ENCODE results near the gene MAPKBP1.
"Not testable (repeated sequence)": the region's sequence is repeated elsewhere in the genome, so short reads cannot be mapped to it uniquely, and the experiment has no call there.

MAPKBP1 gene

DNA sequence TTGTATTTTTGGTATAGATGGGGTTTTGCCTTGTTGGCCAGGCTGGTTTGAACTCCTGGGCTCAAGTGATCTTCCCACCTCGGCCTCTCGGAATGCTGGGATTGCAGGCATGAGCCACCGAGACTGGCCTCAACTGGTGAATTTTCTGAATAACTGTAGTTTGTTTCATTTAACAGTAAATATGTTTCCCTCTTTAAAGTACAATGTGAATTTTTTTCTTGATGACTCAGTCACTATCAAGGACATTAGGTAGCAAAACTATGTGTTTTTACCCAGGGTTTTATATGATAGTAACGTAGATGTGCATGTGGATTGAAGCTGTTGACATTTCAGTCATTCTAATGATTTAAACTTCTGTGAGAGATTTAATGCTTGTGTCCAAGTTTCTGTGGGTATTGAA is 40.2 kb upstream of the MAPKBP1 start:
- no peaks in the 10 kb centered on the region for H3K9me3 ChIP-seq (ENCODE audit: control insufficient read depth, insufficient read depth, low read depth, low read length)
- no peak overlapping the region for H3K4me3 ChIP-seq (ENCODE audit: low read depth, low read length)
- H3K36me3 ChIP-seq (ENCODE audit: control insufficient read depth in 2 of 2, insufficient read depth in 1 of 2, low read length in 2 of 2): peaks cover 14 to 47% of the 10 kb centered on the region in 2 experiments; a peak in 2 of 3 replicates
- no peak overlapping the region for H3K27ac ChIP-seq (ENCODE audit: extremely low read depth, low read depth, low read length)
- CTCF ChIA-PET: interaction anchor here (0.6 kb wide), 1 partner anchor 268 kb away, joined by 3 read pairs; no protein-coding TSS in a partner anchor
- TF ChIP-seq ZNF274 (IDR thresholded peaks at IDR 0.05; ENCODE audit: low read length) (no peak), ZNF274 (tag by site-specific recombination; IDR thresholded peaks at IDR 0.05; ENCODE audit: borderline replicate concordance) (no peak), ZNF221 (tag by site-specific recombination; IDR thresholded peaks at IDR 0.05; ENCODE audit: borderline replicate concordance) (no peak), ZNF830 (tag by site-specific recombination; IDR thresholded peaks at IDR 0.05; ENCODE audit: low read depth) (no peak), ZNF174 (tag by site-specific recombination; IDR thresholded peaks at IDR 0.05) (no peak), IKZF3 (tag by site-specific recombination; IDR thresholded peaks at IDR 0.05) (no peak), ZBTB48 (tag by site-specific recombination; IDR thresholded peaks at IDR 0.05) (no peak), GLIS2 (tag by site-specific recombination; IDR thresholded peaks at IDR 0.05) (no peak), ZNF558 (tag by site-specific recombination; IDR thresholded peaks at IDR 0.05) (no peak)
- POLR2A ChIA-PET: no interaction called here
- H3K4me1 ChIP-seq (ENCODE audit: control insufficient read depth, insufficient read depth, low read length): no peaks in the 10 kb centered on the region

DNA sequence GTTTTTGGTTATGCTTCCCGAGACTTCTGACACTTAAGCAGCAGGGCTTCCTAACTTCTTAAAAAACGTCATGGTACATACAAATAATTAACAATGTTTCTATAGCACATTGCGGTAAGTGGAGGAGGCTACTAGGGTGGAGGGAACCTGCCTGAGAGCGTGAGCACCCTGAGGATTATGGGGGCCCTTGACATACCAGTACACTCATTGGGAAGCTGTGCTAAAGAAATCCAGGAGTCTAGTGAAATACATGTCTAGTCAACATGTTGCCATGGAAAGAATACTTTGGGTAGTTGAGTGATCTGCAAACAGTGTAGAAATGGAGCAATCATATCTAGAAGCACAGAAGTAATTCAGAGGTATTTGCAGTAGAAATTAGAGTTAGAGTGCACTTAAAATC is 39.2 kb upstream of the MAPKBP1 start:
- Histone ChIP-seq H3K9me3 (ENCODE audit: control insufficient read depth, insufficient read depth, low read depth, low read length) (no peaks in the 10 kb centered on the region), H3K27ac (ENCODE audit: extremely low read depth, low read depth, low read length) (no peak overlapping the region), H3K4me1 (ENCODE audit: control insufficient read depth, insufficient read depth, low read length) (no peaks in the 10 kb centered on the region), H3K36me3 (ENCODE audit: control insufficient read depth in 2 of 2, insufficient read depth in 1 of 2, low read length in 2 of 2) (peaks cover 14 to 50% of the 10 kb centered on the region in 2 experiments; a peak in 2 of 3 replicates), H3K4me3 (ENCODE audit: low read depth, low read length) (no peak overlapping the region)
- CTCF ChIA-PET: no interaction called here
- POLR2A ChIA-PET: no interaction called here
- TF ChIP-seq KLF16 (tag by site-specific recombination; IDR thresholded peaks at IDR 0.05) (no peak), ZNF146 (tag by site-specific recombination; IDR thresholded peaks at IDR 0.05) (no peak), ZNF558 (tag by site-specific recombination; IDR thresholded peaks at IDR 0.05) (no peak), ZNF514 (tag by site-specific recombination; IDR thresholded peaks at IDR 0.05) (no peak), ZNF580 (tag by site-specific recombination; IDR thresholded peaks at IDR 0.05) (no peak), HOXC10 (CRISPR knock-in tag; IDR thresholded peaks at IDR 0.05) (no peak), SCRT1 (tag by site-specific recombination; IDR thresholded peaks at IDR 0.05; ENCODE audit: borderline replicate concordance) (no peak), ZNF571 (tag by site-specific recombination; IDR thresholded peaks at IDR 0.05) (no peak), ZBTB8A (tag by site-specific recombination; IDR thresholded peaks at IDR 0.05) (no peak)
- TF ChIP-seq, protein P1, sequence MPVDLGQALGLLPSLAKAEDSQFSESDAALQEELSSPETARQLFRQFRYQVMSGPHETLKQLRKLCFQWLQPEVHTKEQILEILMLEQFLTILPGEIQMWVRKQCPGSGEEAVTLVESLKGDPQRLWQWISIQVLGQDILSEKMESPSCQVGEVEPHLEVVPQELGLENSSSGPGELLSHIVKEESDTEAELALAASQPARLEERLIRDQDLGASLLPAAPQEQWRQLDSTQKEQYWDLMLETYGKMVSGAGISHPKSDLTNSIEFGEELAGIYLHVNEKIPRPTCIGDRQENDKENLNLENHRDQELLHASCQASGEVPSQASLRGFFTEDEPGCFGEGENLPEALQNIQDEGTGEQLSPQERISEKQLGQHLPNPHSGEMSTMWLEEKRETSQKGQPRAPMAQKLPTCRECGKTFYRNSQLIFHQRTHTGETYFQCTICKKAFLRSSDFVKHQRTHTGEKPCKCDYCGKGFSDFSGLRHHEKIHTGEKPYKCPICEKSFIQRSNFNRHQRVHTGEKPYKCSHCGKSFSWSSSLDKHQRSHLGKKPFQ (tag by site-specific recombination; IDR thresholded peaks at IDR 0.05): no peak

- H3K4me3 ChIP-seq (ENCODE audit: low read depth, low read length); H3K4me1 ChIP-seq (ENCODE audit: control insufficient read depth, insufficient read depth, low read length); H3K27ac ChIP-seq (ENCODE audit: extremely low read depth, low read depth, low read length); H3K9me3 ChIP-seq (ENCODE audit: control insufficient read depth, insufficient read depth, low read depth, low read length); POLR2A ChIA-PET: not testable (repeated sequence)
- CTCF ChIA-PET: interaction anchor here (1.0 kb wide), 1 partner anchor 398 kb away, joined by 4 read pairs; no protein-coding TSS in a partner anchor
- peaks cover 14 to 50% of the 10 kb centered on the region in 2 experiments; a peak in 2 of 3 replicates for H3K36me3 ChIP-seq (ENCODE audit: control insufficient read depth in 2 of 2, insufficient read depth in 1 of 2, low read length in 2 of 2)
Measured at GRCh38 chr15:41735492-41735891, 38.8 kb upstream of the MAPKBP1 start.

DNA sequence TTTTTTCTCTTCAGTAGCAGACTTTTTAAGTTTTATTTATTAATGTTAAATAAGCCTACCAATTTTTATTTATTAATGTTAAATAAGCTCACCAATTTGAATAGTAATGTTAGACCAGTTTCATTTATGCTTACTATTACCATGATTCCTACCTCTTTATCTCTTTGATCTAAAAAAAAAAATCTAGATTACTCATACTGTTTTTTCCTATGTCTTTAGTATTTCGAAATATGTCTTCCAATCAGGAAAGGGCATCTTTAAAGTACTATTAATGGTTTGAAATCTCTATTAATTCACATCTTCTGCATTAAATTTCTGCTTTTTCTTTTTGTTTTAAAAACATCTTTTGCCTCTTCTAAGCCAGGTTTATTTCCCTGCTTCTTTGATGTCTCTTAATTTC is 27.5 kb upstream of the MAPKBP1 start:
- Histone ChIP-seq H3K9me3 (ENCODE audit: control insufficient read depth, insufficient read depth, low read depth, low read length) (no peaks in the 10 kb centered on the region), H3K27ac (ENCODE audit: extremely low read depth, low read depth, low read length) (no peak overlapping the region), H3K4me1 (ENCODE audit: control insufficient read depth, insufficient read depth, low read length) (no peaks in the 10 kb centered on the region), H3K4me3 (ENCODE audit: low read depth, low read length) (no peak overlapping the region), H3K36me3 (ENCODE audit: control insufficient read depth in 2 of 2, insufficient read depth in 1 of 2, low read length in 2 of 2) (peaks cover 4 to 34% of the 10 kb centered on the region in 2 experiments; a peak in 2 of 3 replicates)
- POLR2A ChIA-PET: no interaction called here
- CTCF ChIA-PET: interaction anchor here (0.6 to 0.7 kb wide), 2 partner anchors 143 to 238 kb away, joined by 4 read pairs; no protein-coding TSS in a partner anchor
- TF ChIP-seq HIC1 (tag by site-specific recombination; IDR thresholded peaks at IDR 0.05): no peak
- no peak for TF ChIP-seq PRDM1 (tag by site-specific recombination; IDR thresholded peaks at IDR 0.05)
- TF ChIP-seq HOXC10 (CRISPR knock-in tag; IDR thresholded peaks at IDR 0.05): no peak
- TF ChIP-seq ZNF416 (tag by site-specific recombination; IDR thresholded peaks at IDR 0.05): no peak
- TF ChIP-seq, protein P2, sequence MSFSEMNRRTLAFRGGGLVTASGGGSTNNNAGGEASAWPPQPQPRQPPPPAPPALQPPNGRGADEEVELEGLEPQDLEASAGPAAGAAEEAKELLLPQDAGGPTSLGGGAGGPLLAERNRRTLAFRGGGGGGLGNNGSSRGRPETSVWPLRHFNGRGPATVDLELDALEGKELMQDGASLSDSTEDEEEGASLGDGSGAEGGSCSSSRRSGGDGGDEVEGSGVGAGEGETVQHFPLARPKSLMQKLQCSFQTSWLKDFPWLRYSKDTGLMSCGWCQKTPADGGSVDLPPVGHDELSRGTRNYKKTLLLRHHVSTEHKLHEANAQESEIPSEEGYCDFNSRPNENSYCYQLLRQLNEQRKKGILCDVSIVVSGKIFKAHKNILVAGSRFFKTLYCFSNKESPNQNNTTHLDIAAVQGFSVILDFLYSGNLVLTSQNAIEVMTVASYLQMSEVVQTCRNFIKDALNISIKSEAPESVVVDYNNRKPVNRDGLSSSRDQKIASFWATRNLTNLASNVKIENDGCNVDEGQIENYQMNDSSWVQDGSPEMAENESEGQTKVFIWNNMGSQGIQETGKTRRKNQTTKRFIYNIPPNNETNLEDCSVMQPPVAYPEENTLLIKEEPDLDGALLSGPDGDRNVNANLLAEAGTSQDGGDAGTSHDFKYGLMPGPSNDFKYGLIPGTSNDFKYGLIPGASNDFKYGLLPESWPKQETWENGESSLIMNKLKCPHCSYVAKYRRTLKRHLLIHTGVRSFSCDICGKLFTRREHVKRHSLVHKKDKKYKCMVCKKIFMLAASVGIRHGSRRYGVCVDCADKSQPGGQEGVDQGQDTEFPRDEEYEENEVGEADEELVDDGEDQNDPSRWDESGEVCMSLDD (tag by site-specific recombination; IDR thresholded peaks at IDR 0.05): no peak
- no peak for TF ChIP-seq ZBTB7A (tag by site-specific recombination; IDR thresholded peaks at IDR 0.05; ENCODE audit: low read depth)
- no peak for TF ChIP-seq ZNF585B (tag by site-specific recombination; IDR thresholded peaks at IDR 0.05)
